RPMI8226 (cell line): ENCODE measurements around the gene SYNPO.

ENCODE experiments used
- DNase-seq: peaks from one replicate; pipeline ENCODE4 v3.0.0-alpha.2; 2015

The SYNPO gene

GRCh38 chr5:150625164-150625535, 15.3 kb upstream of the SYNPO start:
- no peak for DNase-seq

- DNase-seq = no peak
These were observed 14.4 kb upstream of the SYNPO start for GRCh38 chr5:150625831-150626746.

- DNase-seq = no peak
These were observed 13.6 kb upstream of the SYNPO start for GRCh38 chr5:150626853-150627276.

GRCh38 chr5:150627731-150628545, 12.5 kb upstream of the SYNPO start:
- DNase-seq = no peak

- no peak for DNase-seq
These were observed 11.4 kb upstream of the SYNPO start for GRCh38 chr5:150628936-150629485.

GRCh38 chr5:150630016-150630415, 10.4 kb upstream of the SYNPO start:
- DNase-seq = no peak

GRCh38 chr5:150630461-150631325, 9.8 kb upstream of the SYNPO start:
- DNase-seq = no peak

- DNase-seq = no peak
These were observed 9.1 kb upstream of the SYNPO start for GRCh38 chr5:150631326-150631701.

- no peak for DNase-seq
These were observed 7.9 kb upstream of the SYNPO start for GRCh38 chr5:150632305-150633160.

GRCh38 chr5:150633429-150633828, 7.0 kb upstream of the SYNPO start:
- DNase-seq = no peak

GRCh38 chr5:150636391-150637244, 3.8 kb upstream of the SYNPO start:
- no peak for DNase-seq

- no peak for DNase-seq
These were observed 3.0 kb upstream of the SYNPO start for GRCh38 chr5:150637245-150638052.

GRCh38 chr5:150638053-150638444, 2.4 kb upstream of the SYNPO start:
- no peak for DNase-seq

GRCh38 chr5:150638488-150639376, 1.7 kb upstream of the SYNPO start:
- DNase-seq = no peak

GRCh38 chr5:150639377-150639692, 1.1 kb upstream of the SYNPO start:
- DNase-seq = no peak

- DNase-seq = no peak
These were observed 709 bp upstream of the SYNPO start for GRCh38 chr5:150639751-150640150.

GRCh38 chr5:150641006-150641570, 628 bp downstream of the SYNPO start:
- DNase-seq = no peak

- DNase-seq = no peak
These were observed 1.5 kb downstream of the SYNPO start for GRCh38 chr5:150641824-150642566.
